ENCODE results near the gene ATG7.

ATG7 gene

DNA sequence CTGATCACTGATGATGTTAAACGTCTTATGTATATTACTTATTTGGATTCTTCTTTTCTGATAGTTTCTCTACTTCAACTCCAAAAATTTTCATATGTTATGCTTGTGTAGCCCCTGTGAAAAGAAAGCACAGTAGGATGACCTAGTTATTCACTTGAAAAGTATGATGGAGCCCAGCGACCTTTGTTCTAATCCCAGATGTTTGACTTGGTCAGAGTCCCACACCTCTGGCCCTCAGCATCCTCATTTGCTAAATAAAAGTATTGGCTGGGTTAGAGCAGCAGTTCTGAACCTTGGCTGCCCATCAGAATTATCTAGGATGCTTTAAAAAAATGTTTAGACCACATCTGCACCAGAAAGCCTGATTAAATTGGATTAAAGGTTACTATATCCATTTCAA is 173.7 kb downstream of the ATG7 start:
- TF ChIP-seq ZNF8 (CRISPR knock-in tag; IDR thresholded peaks at IDR 0.05) (no peak), ARNTL (CRISPR knock-in tag; IDR thresholded peaks at IDR 0.05; ENCODE audit: borderline replicate concordance, low read depth) (no peak), ZNF565 (CRISPR knock-in tag; conservative IDR thresholded peaks at IDR 0.05; ENCODE audit: low read depth) (no peak), ESRRG (CRISPR knock-in tag; IDR thresholded peaks at IDR 0.05) (no peak), ZC3H10 (CRISPR knock-in tag; IDR thresholded peaks at IDR 0.05) (no peak), ZNF70 (CRISPR knock-in tag; IDR thresholded peaks at IDR 0.05) (no peak), GLIS3 (CRISPR knock-in tag; IDR thresholded peaks at IDR 0.05) (no peak), PPARA (CRISPR knock-in tag; IDR thresholded peaks at IDR 0.05; ENCODE audit: borderline replicate concordance) (no peak), TCF4 (CRISPR knock-in tag; IDR thresholded peaks at IDR 0.05; ENCODE audit: borderline replicate concordance) (no peak), SNAI2 (CRISPR knock-in tag; IDR thresholded peaks at IDR 0.05) (no peak), OSR1 (CRISPR knock-in tag; IDR thresholded peaks at IDR 0.05) (no peak)
- TF ChIP-seq, protein P1, sequence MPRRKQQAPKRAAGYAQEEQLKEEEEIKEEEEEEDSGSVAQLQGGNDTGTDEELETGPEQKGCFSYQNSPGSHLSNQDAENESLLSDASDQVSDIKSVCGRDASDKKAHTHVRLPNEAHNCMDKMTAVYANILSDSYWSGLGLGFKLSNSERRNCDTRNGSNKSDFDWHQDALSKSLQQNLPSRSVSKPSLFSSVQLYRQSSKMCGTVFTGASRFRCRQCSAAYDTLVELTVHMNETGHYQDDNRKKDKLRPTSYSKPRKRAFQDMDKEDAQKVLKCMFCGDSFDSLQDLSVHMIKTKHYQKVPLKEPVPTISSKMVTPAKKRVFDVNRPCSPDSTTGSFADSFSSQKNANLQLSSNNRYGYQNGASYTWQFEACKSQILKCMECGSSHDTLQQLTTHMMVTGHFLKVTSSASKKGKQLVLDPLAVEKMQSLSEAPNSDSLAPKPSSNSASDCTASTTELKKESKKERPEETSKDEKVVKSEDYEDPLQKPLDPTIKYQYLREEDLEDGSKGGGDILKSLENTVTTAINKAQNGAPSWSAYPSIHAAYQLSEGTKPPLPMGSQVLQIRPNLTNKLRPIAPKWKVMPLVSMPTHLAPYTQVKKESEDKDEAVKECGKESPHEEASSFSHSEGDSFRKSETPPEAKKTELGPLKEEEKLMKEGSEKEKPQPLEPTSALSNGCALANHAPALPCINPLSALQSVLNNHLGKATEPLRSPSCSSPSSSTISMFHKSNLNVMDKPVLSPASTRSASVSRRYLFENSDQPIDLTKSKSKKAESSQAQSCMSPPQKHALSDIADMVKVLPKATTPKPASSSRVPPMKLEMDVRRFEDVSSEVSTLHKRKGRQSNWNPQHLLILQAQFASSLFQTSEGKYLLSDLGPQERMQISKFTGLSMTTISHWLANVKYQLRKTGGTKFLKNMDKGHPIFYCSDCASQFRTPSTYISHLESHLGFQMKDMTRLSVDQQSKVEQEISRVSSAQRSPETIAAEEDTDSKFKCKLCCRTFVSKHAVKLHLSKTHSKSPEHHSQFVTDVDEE (CRISPR knock-in tag; IDR thresholded peaks at IDR 0.05): no peak
- TF ChIP-seq, protein P2, sequence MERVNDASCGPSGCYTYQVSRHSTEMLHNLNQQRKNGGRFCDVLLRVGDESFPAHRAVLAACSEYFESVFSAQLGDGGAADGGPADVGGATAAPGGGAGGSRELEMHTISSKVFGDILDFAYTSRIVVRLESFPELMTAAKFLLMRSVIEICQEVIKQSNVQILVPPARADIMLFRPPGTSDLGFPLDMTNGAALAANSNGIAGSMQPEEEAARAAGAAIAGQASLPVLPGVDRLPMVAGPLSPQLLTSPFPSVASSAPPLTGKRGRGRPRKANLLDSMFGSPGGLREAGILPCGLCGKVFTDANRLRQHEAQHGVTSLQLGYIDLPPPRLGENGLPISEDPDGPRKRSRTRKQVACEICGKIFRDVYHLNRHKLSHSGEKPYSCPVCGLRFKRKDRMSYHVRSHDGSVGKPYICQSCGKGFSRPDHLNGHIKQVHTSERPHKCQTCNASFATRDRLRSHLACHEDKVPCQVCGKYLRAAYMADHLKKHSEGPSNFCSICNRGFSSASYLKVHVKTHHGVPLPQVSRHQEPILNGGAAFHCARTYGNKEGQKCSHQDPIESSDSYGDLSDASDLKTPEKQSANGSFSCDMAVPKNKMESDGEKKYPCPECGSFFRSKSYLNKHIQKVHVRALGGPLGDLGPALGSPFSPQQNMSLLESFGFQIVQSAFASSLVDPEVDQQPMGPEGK (CRISPR knock-in tag; IDR thresholded peaks at IDR 0.05; ENCODE audit: borderline replicate concordance): no peak
- TF ChIP-seq, protein P3, sequence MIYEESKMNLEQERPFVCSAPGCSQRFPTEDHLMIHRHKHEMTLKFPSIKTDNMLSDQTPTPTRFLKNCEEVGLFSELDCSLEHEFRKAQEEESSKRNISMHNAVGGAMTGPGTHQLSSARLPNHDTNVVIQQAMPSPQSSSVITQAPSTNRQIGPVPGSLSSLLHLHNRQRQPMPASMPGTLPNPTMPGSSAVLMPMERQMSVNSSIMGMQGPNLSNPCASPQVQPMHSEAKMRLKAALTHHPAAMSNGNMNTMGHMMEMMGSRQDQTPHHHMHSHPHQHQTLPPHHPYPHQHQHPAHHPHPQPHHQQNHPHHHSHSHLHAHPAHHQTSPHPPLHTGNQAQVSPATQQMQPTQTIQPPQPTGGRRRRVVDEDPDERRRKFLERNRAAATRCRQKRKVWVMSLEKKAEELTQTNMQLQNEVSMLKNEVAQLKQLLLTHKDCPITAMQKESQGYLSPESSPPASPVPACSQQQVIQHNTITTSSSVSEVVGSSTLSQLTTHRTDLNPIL (CRISPR knock-in tag; IDR thresholded peaks at IDR 0.05; ENCODE audit: low read depth): no peak
- ATAC-seq: no peak

DNA sequence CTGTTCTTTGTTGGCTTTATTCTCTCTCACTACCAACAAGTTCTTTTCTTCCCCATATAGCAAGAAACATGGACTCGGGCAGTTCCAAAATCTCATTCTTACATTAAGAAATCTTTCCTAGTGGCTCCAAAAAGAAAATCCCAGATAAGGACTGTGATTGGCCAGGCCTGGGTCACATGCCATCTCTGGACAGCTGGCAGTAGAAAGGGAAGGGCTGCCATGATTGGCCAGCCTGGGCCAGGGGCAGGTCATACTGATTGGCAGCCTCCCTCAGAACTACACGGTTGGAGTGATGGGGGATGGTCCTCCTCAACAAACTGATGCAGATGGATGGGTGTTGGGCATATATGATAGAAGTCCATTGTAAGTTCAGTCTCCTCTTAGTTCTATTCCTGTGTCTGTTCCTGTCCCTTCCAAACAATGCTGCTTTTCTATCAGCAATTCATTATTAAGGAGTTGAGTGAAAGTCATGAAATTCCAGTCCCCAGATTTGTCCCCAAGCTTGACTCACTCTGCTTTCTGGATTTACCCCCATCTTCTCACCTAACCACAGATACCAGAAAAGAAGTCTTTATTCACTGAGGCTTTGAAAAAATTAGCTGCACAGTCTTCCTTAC is 175.5 kb downstream of the ATG7 start:
- TF ChIP-seq, protein P4, sequence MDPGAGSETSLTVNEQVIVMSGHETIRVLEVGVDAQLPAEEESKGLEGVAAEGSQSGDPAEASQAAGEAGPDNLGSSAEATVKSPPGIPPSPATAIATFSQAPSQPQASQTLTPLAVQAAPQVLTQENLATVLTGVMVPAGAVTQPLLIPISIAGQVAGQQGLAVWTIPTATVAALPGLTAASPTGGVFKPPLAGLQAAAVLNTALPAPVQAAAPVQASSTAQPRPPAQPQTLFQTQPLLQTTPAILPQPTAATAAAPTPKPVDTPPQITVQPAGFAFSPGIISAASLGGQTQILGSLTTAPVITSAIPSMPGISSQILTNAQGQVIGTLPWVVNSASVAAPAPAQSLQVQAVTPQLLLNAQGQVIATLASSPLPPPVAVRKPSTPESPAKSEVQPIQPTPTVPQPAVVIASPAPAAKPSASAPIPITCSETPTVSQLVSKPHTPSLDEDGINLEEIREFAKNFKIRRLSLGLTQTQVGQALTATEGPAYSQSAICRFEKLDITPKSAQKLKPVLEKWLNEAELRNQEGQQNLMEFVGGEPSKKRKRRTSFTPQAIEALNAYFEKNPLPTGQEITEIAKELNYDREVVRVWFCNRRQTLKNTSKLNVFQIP (CRISPR knock-in tag; IDR thresholded peaks at IDR 0.05; ENCODE audit: borderline replicate concordance, low read depth): no peak
- TF ChIP-seq TOX (CRISPR knock-in tag; IDR thresholded peaks at IDR 0.05; ENCODE audit: borderline replicate concordance): no peak
- TF ChIP-seq PPARA (CRISPR knock-in tag; IDR thresholded peaks at IDR 0.05; ENCODE audit: borderline replicate concordance): no peak
- TF ChIP-seq, protein P1 (CRISPR knock-in tag; IDR thresholded peaks at IDR 0.05): no peak
- TF ChIP-seq, protein P5, sequence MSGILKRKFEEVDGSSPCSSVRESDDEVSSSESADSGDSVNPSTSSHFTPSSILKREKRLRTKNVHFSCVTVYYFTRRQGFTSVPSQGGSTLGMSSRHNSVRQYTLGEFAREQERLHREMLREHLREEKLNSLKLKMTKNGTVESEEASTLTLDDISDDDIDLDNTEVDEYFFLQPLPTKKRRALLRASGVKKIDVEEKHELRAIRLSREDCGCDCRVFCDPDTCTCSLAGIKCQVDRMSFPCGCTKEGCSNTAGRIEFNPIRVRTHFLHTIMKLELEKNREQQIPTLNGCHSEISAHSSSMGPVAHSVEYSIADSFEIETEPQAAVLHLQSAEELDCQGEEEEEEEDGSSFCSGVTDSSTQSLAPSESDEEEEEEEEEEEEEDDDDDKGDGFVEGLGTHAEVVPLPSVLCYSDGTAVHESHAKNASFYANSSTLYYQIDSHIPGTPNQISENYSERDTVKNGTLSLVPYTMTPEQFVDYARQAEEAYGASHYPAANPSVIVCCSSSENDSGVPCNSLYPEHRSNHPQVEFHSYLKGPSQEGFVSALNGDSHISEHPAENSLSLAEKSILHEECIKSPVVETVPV (CRISPR knock-in tag; IDR thresholded peaks at IDR 0.05): no peak
- TF ChIP-seq ESRRG (CRISPR knock-in tag; IDR thresholded peaks at IDR 0.05): no peak
- TF ChIP-seq, protein P3 (CRISPR knock-in tag; IDR thresholded peaks at IDR 0.05; ENCODE audit: low read depth): no peak
- TF ChIP-seq ISL1 (CRISPR knock-in tag; IDR thresholded peaks at IDR 0.05): no peak
- TF ChIP-seq, protein P2 (CRISPR knock-in tag; IDR thresholded peaks at IDR 0.05; ENCODE audit: borderline replicate concordance): no peak
- TF ChIP-seq CSDC2 (CRISPR knock-in tag; IDR thresholded peaks at IDR 0.05): no peak
- TF ChIP-seq BACH2 (CRISPR knock-in tag; IDR thresholded peaks at IDR 0.05; ENCODE audit: borderline replicate concordance): no peak
- no peak for ATAC-seq
